Astrocyte of the spinal cord (primary cell): ENCODE measurements around the gene MOG.
"Not testable (repeated sequence)": the region's sequence is repeated elsewhere in the genome, so short reads cannot be mapped to it uniquely, and the experiment has no call there.

Source experiments
- DNase-seq: peaks from one replicate; pipeline ENCODE4 v3.0.0; 2011; ENCODE audit warnings: low read depth, low spot score
- H3K4me3 ChIP-seq: 2 replicates; pipeline ENCODE4 v1.5.1; 2011; ENCODE audit warnings: low read depth, mild to moderate bottlenecking, low read length, moderate library complexity
- in situ Hi-C: cut with HindIII; loops from 2 replicates; pipeline ENCODE4 v1.10.0; 2017; ENCODE audit warnings: low sequenced_read_pairs
- TF ChIP-seq, protein P1 (sequence below): IDR thresholded peaks from 2 replicates; pipeline ENCODE4 v1.5.1; 2012; ENCODE audit warnings: low read depth, mild to moderate bottlenecking, low read length, inconsistent platforms

MOG gene

DNA sequence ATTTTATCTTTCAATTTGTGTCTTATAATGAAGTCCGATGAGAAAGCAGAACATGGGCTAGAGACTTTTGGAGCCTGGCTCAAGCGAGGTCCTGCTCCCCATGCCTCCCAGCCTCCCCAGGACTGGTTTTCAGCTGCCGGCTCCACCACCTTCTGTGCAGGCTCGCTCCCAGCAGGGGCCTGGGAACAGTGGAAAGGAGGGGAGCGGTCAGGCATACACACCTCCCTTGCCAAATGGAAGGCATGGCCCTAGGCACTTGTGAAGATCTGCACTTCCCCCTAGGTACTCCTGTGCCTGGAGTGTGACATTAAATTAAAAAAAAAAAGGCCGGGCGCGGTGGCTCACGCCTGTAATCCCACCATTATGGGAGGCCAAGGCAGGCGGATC, 4.7 kb upstream of the MOG start:
- in situ Hi-C loops: no loop called here
- no peak for DNase-seq
- H3K4me3 ChIP-seq: no peak overlapping the region
- TF ChIP-seq, protein P1, sequence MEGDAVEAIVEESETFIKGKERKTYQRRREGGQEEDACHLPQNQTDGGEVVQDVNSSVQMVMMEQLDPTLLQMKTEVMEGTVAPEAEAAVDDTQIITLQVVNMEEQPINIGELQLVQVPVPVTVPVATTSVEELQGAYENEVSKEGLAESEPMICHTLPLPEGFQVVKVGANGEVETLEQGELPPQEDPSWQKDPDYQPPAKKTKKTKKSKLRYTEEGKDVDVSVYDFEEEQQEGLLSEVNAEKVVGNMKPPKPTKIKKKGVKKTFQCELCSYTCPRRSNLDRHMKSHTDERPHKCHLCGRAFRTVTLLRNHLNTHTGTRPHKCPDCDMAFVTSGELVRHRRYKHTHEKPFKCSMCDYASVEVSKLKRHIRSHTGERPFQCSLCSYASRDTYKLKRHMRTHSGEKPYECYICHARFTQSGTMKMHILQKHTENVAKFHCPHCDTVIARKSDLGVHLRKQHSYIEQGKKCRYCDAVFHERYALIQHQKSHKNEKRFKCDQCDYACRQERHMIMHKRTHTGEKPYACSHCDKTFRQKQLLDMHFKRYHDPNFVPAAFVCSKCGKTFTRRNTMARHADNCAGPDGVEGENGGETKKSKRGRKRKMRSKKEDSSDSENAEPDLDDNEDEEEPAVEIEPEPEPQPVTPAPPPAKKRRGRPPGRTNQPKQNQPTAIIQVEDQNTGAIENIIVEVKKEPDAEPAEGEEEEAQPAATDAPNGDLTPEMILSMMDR: no peak

DNA sequence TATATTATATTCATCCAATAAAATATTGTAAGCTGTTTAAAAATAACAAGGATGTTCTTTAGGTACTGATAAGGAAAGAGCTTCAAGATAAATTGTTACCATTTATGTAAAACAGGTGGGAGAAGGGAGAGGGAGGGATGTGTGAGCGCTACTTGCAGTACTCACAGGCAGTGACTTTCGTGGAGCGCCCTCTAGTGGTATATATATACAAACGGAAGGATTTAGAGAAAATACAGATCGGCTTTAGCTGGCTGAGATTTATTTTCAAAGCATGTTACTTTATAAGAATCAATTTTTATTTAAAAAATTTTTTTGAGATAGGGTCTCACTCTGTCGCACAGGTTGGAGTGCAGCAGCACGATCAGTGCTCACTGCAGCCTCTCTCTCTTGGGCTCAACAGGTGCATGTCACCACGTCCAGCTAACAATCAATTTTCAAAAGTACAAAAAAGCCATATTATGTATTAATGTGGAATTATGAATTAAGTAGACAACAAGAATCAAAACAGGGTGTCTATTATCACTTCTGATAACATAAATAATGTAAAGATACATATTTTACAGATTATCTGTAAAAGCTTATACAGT, 3.3 kb upstream of the MOG start:
- in situ Hi-C loops: no loop called here
- no peak overlapping the region for H3K4me3 ChIP-seq
- TF ChIP-seq, protein P1: peak; percentile 67
- DNase-seq: peak; percentile 79

DNA sequence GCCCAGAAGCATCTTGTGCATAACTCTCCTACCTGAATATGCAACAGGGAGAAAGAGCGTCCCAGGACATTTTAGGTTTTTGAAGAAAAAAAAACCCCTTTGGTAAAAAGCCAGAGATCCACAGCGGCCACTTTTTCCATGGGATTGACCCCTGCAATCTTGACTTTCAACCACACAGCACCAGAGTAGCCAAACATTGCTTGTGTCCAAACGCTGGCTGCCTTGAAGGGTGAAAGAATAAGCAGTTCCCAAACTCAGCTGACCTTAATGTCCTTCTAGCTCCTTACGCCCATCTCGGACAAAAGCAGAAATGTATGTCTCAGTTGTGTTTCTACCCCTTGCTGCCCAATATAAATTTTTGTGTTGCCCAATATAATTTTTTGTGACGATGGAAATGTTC, 1.2 kb upstream of the MOG start:
- in situ Hi-C loops: no loop called here
- no peak overlapping the region for H3K4me3 ChIP-seq
- TF ChIP-seq, protein P1: no peak
- DNase-seq: no peak

DNA sequence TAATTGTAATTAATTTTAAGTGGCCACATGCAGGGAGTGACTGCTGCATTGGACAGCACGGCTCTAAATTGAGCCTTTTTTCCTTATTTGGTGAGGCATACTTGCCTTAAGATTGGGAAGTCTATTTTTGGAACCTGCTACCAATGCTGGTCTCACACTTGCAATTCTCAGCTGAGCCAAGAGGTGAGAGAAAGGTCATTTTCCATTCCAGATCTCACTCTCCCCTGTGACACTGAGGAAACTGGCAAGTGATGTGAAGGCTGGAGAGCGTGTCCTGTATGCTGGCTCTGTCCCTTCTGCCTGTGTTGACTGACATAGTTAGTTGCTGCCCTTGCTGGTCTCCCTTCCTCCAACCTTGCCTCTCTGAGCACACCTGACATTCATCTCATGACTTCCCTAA, 735 bp upstream of the MOG start:
- in situ Hi-C loops: no loop called here
- TF ChIP-seq, protein P1: no peak
- H3K4me3 ChIP-seq: no peak overlapping the region
- DNase-seq: no peak

DNA sequence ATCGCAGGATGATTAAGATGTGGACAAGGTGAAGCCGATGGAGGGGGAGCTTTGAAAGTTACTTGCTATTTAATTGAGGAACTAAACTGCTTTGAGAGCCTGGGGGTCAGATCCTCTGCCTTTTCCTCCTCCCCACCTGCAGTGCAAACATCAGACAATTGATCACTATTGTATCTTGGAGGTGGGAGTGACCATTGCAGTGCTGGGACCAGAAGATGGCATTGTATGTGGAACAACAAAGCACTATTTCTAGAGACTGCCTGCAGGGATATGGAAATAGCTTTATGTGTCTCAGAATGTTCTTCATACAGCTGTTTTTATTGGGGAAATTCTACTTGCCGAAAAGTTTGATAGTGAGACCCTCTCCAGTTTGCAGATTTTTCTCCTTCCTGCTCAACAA, 4.2 kb downstream of the MOG start:
- in situ Hi-C loops: no loop called here
- TF ChIP-seq, protein P1: no peak
- H3K4me3 ChIP-seq: no peak overlapping the region
- no peak for DNase-seq

DNA sequence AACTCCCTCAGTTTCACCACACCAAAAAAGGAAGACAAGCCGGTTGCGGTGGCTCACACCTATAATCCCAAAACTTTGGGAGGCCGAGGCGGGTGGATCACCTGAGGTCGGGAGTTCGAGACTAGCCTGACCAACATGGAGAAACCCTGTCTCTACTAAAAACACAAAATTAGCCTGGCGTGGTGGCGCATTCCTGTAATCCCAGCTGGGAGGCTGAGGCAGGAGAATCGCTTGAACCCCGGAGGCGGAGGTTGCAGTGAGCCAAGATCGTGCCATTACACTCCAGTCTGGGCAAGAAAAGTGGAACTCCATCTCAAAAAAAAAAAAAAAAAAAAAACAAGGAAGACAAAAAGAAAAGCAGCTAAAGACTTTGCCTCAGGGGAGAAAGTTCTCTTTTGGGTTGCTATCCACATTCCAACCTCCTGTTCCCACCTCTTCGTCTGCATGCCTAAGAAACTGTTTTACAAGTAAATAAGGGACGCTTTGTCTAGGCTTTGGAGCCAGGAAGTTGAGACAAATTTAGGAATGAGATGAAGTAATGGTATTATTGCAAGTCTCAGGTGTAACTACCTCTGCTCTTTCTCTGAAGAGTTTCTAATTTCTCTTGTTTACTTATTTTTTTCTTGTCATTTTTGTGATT, 4.7 kb downstream of the MOG start:
- in situ Hi-C loops, DNase-seq, H3K4me3 ChIP-seq: not testable (repeated sequence)

DNA sequence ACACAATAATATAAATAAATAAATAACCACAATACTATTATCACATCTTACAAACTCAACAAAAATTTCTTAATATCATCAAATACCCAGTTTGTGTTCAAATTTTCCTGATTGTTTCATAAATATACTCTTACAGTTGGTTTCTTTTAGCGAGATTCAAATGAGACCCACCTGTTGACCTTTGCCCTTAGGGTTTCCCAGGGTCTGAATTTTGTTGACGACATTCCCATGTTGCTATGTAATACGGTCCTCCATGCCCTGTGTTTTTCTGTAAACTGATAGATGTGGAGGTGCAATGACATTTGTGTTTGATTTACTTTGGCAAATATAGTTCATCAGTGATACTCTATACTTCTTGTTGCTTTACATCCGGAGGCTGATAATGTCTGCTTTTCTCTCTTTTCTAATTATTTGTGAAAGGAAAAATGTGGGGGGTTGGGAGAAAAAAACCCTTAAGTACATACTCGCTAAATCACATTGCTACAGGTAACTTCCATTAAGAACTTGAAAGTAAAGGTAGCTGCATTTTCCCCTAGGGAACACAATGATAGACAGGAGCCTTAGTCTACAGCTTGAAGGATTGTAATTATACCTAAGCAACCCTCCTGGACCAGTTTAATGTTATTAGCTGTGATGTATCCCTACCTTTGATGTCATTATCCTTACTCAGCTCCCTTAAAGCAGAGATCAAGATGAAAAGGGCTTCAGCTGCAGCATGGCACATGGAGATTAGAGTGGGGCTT, 6.6 kb downstream of the MOG start:
- TF ChIP-seq, protein P1: no peak
- no peak for DNase-seq
- in situ Hi-C loops: no loop called here
- H3K4me3 ChIP-seq: no peak overlapping the region
